GM12865 (cell line): Measurements from ENCODE around the gene RYR3.

Experiments
- DNase-seq: peaks from one replicate; pipeline ENCODE4 v3.0.0; 2010; ENCODE audit warnings: low read depth
- H3K4me3 ChIP-seq: 2 replicates; pipeline ENCODE4 v1.5.1; 2011; ENCODE audit warnings: mild to moderate bottlenecking, low read depth, low read length, control low read depth
- TF ChIP-seq, protein P1 (sequence below): IDR thresholded peaks from 2 replicates; pipeline ENCODE4 v1.5.1; 2011; ENCODE audit warnings: low read length, control low read depth, low read depth, inconsistent platforms; ENCODE audit not compliant: insufficient read depth; ENCODE audit errors: missing control alignments

RYR3 gene

DNA sequence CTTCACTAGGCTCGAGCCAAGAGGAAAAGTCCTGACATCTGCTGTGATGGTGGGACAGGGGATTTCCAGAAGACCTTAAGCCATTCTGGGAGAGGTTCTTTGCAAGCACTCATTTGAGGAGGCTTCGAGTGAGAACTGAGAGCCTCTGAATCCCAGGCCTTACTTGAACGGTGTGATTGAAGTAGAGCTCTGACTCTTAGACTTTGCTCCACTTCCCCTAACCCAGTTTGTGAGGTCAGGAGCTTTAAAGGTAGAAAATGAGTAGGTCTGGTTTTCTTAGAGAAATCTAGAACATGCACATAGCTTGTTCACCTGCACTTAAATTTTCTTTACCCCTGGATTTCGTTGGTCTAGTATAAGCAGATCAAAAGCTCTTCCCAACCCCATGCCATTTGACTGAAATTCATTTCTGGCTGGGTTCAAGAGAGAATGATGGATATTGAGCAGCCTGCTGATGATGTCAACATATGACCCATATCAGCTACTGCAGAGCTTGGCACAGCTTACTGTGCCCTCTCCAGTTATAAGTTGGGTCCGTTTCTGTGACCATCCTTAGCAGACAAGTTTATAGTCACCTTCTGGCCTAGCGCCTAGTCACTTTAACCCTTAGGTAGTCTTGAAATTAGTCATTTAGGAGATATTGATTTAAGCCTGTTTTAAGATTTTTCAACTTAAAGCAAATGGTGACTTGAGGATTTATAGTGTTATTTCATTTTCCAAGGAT, 428.3 kb downstream of the RYR3 start:
- H3K4me3 ChIP-seq: no peak overlapping the region
- peak; percentile 10 for DNase-seq
- TF ChIP-seq, protein P1, sequence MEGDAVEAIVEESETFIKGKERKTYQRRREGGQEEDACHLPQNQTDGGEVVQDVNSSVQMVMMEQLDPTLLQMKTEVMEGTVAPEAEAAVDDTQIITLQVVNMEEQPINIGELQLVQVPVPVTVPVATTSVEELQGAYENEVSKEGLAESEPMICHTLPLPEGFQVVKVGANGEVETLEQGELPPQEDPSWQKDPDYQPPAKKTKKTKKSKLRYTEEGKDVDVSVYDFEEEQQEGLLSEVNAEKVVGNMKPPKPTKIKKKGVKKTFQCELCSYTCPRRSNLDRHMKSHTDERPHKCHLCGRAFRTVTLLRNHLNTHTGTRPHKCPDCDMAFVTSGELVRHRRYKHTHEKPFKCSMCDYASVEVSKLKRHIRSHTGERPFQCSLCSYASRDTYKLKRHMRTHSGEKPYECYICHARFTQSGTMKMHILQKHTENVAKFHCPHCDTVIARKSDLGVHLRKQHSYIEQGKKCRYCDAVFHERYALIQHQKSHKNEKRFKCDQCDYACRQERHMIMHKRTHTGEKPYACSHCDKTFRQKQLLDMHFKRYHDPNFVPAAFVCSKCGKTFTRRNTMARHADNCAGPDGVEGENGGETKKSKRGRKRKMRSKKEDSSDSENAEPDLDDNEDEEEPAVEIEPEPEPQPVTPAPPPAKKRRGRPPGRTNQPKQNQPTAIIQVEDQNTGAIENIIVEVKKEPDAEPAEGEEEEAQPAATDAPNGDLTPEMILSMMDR: no peak

- no peak overlapping the region for H3K4me3 ChIP-seq
- TF ChIP-seq, protein P1: no peak
- no peak for DNase-seq
These were observed 431.5 kb downstream of the RYR3 start for GRCh38 chr15:33742306-33742705.

GRCh38 chr15:33742800-33743199, 432.0 kb downstream of the RYR3 start:
- TF ChIP-seq, protein P1: no peak
- H3K4me3 ChIP-seq: no peak overlapping the region
- no peak for DNase-seq

GRCh38 chr15:33746203-33746602, 435.4 kb downstream of the RYR3 start:
- no peak for DNase-seq
- H3K4me3 ChIP-seq: no peak overlapping the region
- TF ChIP-seq, protein P1: no peak

DNA sequence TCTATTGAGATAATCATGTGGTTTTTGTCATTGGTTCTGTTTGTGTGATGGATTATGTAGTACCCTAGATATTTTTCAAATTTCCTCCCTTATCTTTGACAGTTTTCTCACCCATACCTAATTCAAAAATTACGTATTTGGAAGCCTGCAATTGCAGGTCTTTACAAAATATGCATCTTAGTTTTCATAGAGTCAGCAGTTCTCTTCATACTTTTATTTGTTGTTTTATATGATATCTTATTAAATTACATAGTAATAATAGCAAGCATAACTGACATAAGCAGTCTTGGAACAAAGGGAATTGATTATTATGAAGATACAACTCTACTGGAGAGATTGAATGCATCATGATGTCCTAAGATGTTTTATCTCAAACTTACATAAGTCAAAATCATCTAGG, 442.2 kb downstream of the RYR3 start:
- no peak overlapping the region for H3K4me3 ChIP-seq
- TF ChIP-seq, protein P1: no peak
- DNase-seq: no peak

- TF ChIP-seq, protein P1: no peak
- DNase-seq: no peak
- H3K4me3 ChIP-seq: no peak overlapping the region
These were observed 443.5 kb downstream of the RYR3 start for GRCh38 chr15:33754242-33754641.

GRCh38 chr15:33756961-33757360, 446.2 kb downstream of the RYR3 start:
- TF ChIP-seq, protein P1: no peak

More at GRCh38 chr15:33756961-33757360, 446.2 kb downstream of the RYR3 start:
- DNase-seq: no peak
- H3K4me3 ChIP-seq: no peak overlapping the region
